ENCODE results near the gene GP1BA. TPM values are rescaled to one million over a fixed set of nuclear protein-coding genes. Genes with fewer than 3 reads are reported as not detected.

The GP1BA gene
- total RNA-seq, 1 experiment from 2014 or later, result not detected

- intact Hi-C loops (cut with micrococcal nuclease; ENCODE audit: unreplicated experiment), result no loop called here
- Mint-ChIP-seq H3K4me1 (ENCODE audit: low read depth, unreplicated experiment) (no peaks in the 10 kb centered on the region), H3K27ac (ENCODE audit: unreplicated experiment) (no peak overlapping the region), H3K27me3 (ENCODE audit: unreplicated experiment) (no peaks in the 10 kb centered on the region), H3K9me3 (ENCODE audit: low read depth, unreplicated experiment) (no peaks in the 10 kb centered on the region), H3K4me3 (ENCODE audit: low read depth, unreplicated experiment) (no peak overlapping the region), H3K36me3 (ENCODE audit: insufficient read depth, unreplicated experiment) (peaks cover 19% of the 10 kb centered on the region)
- BruUV-seq (replicated peaks), result no TSS peak
- TF ChIP-seq CTCF (IDR thresholded peaks at IDR 0.05; ENCODE audit: unreplicated experiment), result no peak
- CTCF ChIA-PET, result no interaction called here
- no peak for DNase-seq
Observed at GRCh38 chr17:4974115-4974670, 42.1 kb downstream of the GP1BA start.

GRCh38 chr17:4978726-4979125, 46.6 kb downstream of the GP1BA start:
- no peaks in the 10 kb centered on the region for H3K27me3 Mint-ChIP-seq (ENCODE audit: unreplicated experiment)
- intact Hi-C loops (cut with micrococcal nuclease; ENCODE audit: unreplicated experiment), result no loop called here
- H3K4me3 Mint-ChIP-seq (ENCODE audit: low read depth, unreplicated experiment), result no peak overlapping the region
- no TSS peak for BruUV-seq (replicated peaks)
- TF ChIP-seq CTCF (IDR thresholded peaks at IDR 0.05; ENCODE audit: unreplicated experiment), result no peak
- no peaks in the 10 kb centered on the region for H3K9me3 Mint-ChIP-seq (ENCODE audit: low read depth, unreplicated experiment)
- CTCF ChIA-PET, result no interaction called here
- no peak overlapping the region for H3K27ac Mint-ChIP-seq (ENCODE audit: unreplicated experiment)
- H3K36me3 Mint-ChIP-seq (ENCODE audit: insufficient read depth, unreplicated experiment), result peaks cover 14% of the 10 kb centered on the region
- no peak for DNase-seq
- no peaks in the 10 kb centered on the region for H3K4me1 Mint-ChIP-seq (ENCODE audit: low read depth, unreplicated experiment)

- BruUV-seq (replicated peaks), result no TSS peak
- no peaks in the 10 kb centered on the region for H3K27me3 Mint-ChIP-seq (ENCODE audit: unreplicated experiment)
- peaks cover 5% of the 10 kb centered on the region for H3K36me3 Mint-ChIP-seq (ENCODE audit: insufficient read depth, unreplicated experiment)
- peak; percentile 46 for TF ChIP-seq CTCF (IDR thresholded peaks at IDR 0.05; ENCODE audit: unreplicated experiment)
- no peak overlapping the region for H3K27ac Mint-ChIP-seq (ENCODE audit: unreplicated experiment)
- no peak overlapping the region for H3K4me3 Mint-ChIP-seq (ENCODE audit: low read depth, unreplicated experiment)
- DNase-seq, result peak; percentile 43
- intact Hi-C loops (cut with micrococcal nuclease; ENCODE audit: unreplicated experiment), result loop anchor here (10.0 kb wide), 1 partner anchor 66 kb away; no protein-coding TSS in a partner anchor
- CTCF ChIA-PET, result interaction anchor here (0.8 to 1.3 kb wide), 2 partner anchors 14 to 72 kb away, joined by 3 to 4 read pairs; partner anchors contain the start of gene SPAG7
- peaks cover 3% of the 10 kb centered on the region for H3K4me1 Mint-ChIP-seq (ENCODE audit: low read depth, unreplicated experiment)
- H3K9me3 Mint-ChIP-seq (ENCODE audit: low read depth, unreplicated experiment), result no peaks in the 10 kb centered on the region
Observed at GRCh38 chr17:4980644-4981216, 48.7 kb downstream of the GP1BA start.

GRCh38 chr17:4982305-4982704, 50.2 kb downstream of the GP1BA start:
- intact Hi-C loops (cut with micrococcal nuclease; ENCODE audit: unreplicated experiment), result loop anchor here (10.0 kb wide), 1 partner anchor 68 kb away; no protein-coding TSS in a partner anchor
- H3K27ac Mint-ChIP-seq (ENCODE audit: unreplicated experiment), result peak overlapping the region; percentile 7
- H3K9me3 Mint-ChIP-seq (ENCODE audit: low read depth, unreplicated experiment), result no peaks in the 10 kb centered on the region
- no peak for DNase-seq
- CTCF ChIA-PET, result no interaction called here
- no peak overlapping the region for H3K4me3 Mint-ChIP-seq (ENCODE audit: low read depth, unreplicated experiment)
- BruUV-seq (replicated peaks), result no TSS peak
- H3K36me3 Mint-ChIP-seq (ENCODE audit: insufficient read depth, unreplicated experiment), result peaks cover 20% of the 10 kb centered on the region
- TF ChIP-seq CTCF (IDR thresholded peaks at IDR 0.05; ENCODE audit: unreplicated experiment), result no peak
- H3K4me1 Mint-ChIP-seq (ENCODE audit: low read depth, unreplicated experiment), result peaks cover 10% of the 10 kb centered on the region
- no peaks in the 10 kb centered on the region for H3K27me3 Mint-ChIP-seq (ENCODE audit: unreplicated experiment)

Small RNAs within 50 kb of the gene (microRNA-seq; reads per million reads assigned to microRNA genes)
- gene MIR6864 (not detected), gene MIR6865 (not detected)

Other genes with a start within 250 kb of the GP1BA start
- 55.0 and 56.9 TPM in 2 replicates for gene PELP1, start 228.1 kb upstream of the GP1BA start, total RNA-seq (2022)
- gene ARRB2, start 221.6 kb upstream of the GP1BA start, total RNA-seq (2022), result 21.1 and 27.6 TPM in 2 replicates
- gene MED11, start 200.8 kb upstream of the GP1BA start, total RNA-seq (2022), result 10.9 and 13.5 TPM in 2 replicates
- gene ZMYND15, start 192.4 kb upstream of the GP1BA start, total RNA-seq (2022), result 2.2 and 2.5 TPM in 2 replicates
- 73.1 and 77.6 TPM in 2 replicates for gene CXCL16, start 192.3 kb upstream of the GP1BA start, total RNA-seq (2022)
- 0.54 and 0.56 TPM in 2 replicates for gene TM4SF5, start 160.4 kb upstream of the GP1BA start, total RNA-seq (2022)
- 0.59 TPM in 1 of 2 replicates, not detected in the other for gene VMO1, start 145.9 kb upstream of the GP1BA start, total RNA-seq (2022)
- 0.71 and 0.76 TPM in 2 replicates for gene GLTPD2, start 143.3 kb upstream of the GP1BA start, total RNA-seq (2022)
- 121 and 132 TPM in 2 replicates for gene PSMB6, start 136.1 kb upstream of the GP1BA start, total RNA-seq (2022)
- gene PLD2, start 125.1 kb upstream of the GP1BA start, total RNA-seq (2022), result 11.0 and 13.0 TPM in 2 replicates
- 86.8 and 106 TPM in 2 replicates for gene MINK1, start 98.9 kb upstream of the GP1BA start, total RNA-seq (2022)
- gene C17orf107, start 32.7 kb upstream of the GP1BA start, total RNA-seq (2022), result 2.1 and 3.2 TPM in 2 replicates
- 0.19 TPM in 1 of 2 replicates, not detected in the other for gene CHRNE, start 29.2 kb upstream of the GP1BA start, total RNA-seq (2022)
- 37.7 and 38.4 TPM in 2 replicates for gene SLC25A11, start 7.8 kb downstream of the GP1BA start, total RNA-seq (2022)
- gene RNF167, start 8.0 kb downstream of the GP1BA start, total RNA-seq (2022), result 65.2 and 77.0 TPM in 2 replicates
- gene PFN1, start 16.3 kb downstream of the GP1BA start, total RNA-seq (2022), result 580 and 605 TPM in 2 replicates
- 12.3 and 12.9 TPM in 2 replicates for gene ENO3, start 18.8 kb downstream of the GP1BA start, total RNA-seq (2022)
- gene SPAG7, start 35.5 kb downstream of the GP1BA start, total RNA-seq (2022), result 34.3 and 34.9 TPM in 2 replicates
- 21.4 and 32.3 TPM in 2 replicates for gene CAMTA2, start 55.4 kb downstream of the GP1BA start, total RNA-seq (2022)
- gene INCA1, start 65.2 kb downstream of the GP1BA start, total RNA-seq (2022), result 0.54 TPM in 1 of 2 replicates, not detected in the other
- gene KIF1C, start 65.7 kb downstream of the GP1BA start, total RNA-seq (2022), result 65.9 and 69.4 TPM in 2 replicates
- gene SLC52A1, start 103.1 kb downstream of the GP1BA start, total RNA-seq (2022), result 0.34 TPM in 1 of 2 replicates, not detected in the other
- not detected in 2 replicates for gene ZFP3, start 146.2 kb downstream of the GP1BA start, total RNA-seq (2022)
- gene ZNF232, start 179.6 kb downstream of the GP1BA start, total RNA-seq (2022), result 7.1 and 8.4 TPM in 2 replicates
- not detected in 2 replicates for gene USP6, start 183.8 kb downstream of the GP1BA start, total RNA-seq (2022)